Measurements from ENCODE around the gene PDE7B.

PDE7B gene

GRCh38 chr6:135851442-135852271, at the start of gene PDE7B:
TSS of gene PDE7B (plus strand) at chr6:135851701.
- DNase-seq, result peak; percentile 52

GRCh38 chr6:135801755-135802465, 49.6 kb upstream of the PDE7B start:
- no peak for DNase-seq

GRCh38 chr6:135810486-135810885, 41.0 kb upstream of the PDE7B start:
- DNase-seq, result no peak

GRCh38 chr6:135811170-135811569, 40.3 kb upstream of the PDE7B start:
- no peak for DNase-seq

GRCh38 chr6:135811644-135812526, 39.6 kb upstream of the PDE7B start:
- DNase-seq, result no peak

GRCh38 chr6:135813401-135813800, 38.1 kb upstream of the PDE7B start:
- no peak for DNase-seq

- DNase-seq, result no peak
These were observed 37.5 kb upstream of the PDE7B start for GRCh38 chr6:135814043-135814442.

GRCh38 chr6:135815216-135815615, 36.3 kb upstream of the PDE7B start:
- DNase-seq, result no peak

GRCh38 chr6:135817035-135817434, 34.5 kb upstream of the PDE7B start:
- DNase-seq, result no peak

GRCh38 chr6:135819665-135820064, 31.8 kb upstream of the PDE7B start:
- DNase-seq, result no peak

GRCh38 chr6:135820340-135820739, 31.2 kb upstream of the PDE7B start:
- DNase-seq, result no peak

- no peak for DNase-seq
These were observed 27.6 kb upstream of the PDE7B start for GRCh38 chr6:135823851-135824250.

- DNase-seq, result no peak
These were observed 25.2 kb upstream of the PDE7B start for GRCh38 chr6:135826236-135826804.

GRCh38 chr6:135828021-135828420, 23.5 kb upstream of the PDE7B start:
- no peak for DNase-seq

- DNase-seq, result no peak
These were observed 21.0 kb upstream of the PDE7B start for GRCh38 chr6:135830452-135830881.

GRCh38 chr6:135831016-135831415, 20.5 kb upstream of the PDE7B start:
- no peak for DNase-seq

GRCh38 chr6:135832166-135832565, 19.3 kb upstream of the PDE7B start:
- DNase-seq, result no peak

GRCh38 chr6:135833771-135834170, 17.7 kb upstream of the PDE7B start:
- no peak for DNase-seq

GRCh38 chr6:135837735-135838449, 13.6 kb upstream of the PDE7B start:
- DNase-seq, result no peak

- no peak for DNase-seq
These were observed 12.4 kb upstream of the PDE7B start for GRCh38 chr6:135839121-135839520.

GRCh38 chr6:135842618-135843392, 8.7 kb upstream of the PDE7B start:
- peak; percentile 2 for DNase-seq

Measured in NCI-H510A treated with DMSO at 0.1 percent for 48 hours (cell line).